NOMO-1 treated with dmso at 0.1 percent for 144 hours (cell line): ENCODE measurements around the gene CDH6.

ENCODE experiments used
- DNase-seq: peaks from one replicate; lab custom pipeline; 2025; ENCODE audit not compliant: unreplicated experiment; lab: John Stamatoyannopoulos, UW

CDH6 gene

DNA sequence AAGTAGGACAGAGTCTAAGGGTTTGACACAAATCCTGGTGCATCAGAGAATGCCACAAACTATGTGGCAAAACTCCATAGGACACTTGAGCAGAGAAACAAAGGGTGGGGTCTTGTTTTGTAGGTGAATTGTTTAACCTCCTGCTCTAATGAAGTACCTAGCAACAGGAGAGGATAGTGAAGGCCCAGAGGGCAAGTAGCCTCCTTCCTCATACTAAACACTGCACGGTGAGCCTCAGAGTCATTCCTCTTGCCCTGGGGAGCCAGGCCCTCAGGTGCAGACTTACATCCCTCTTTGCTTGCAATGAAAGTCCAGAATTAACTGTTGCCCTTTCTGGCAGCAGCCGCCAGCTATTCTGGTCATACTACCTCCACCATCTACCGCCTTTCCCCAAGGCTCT, 172.3 kb downstream of the CDH6 start:
- no peak for DNase-seq

DNA sequence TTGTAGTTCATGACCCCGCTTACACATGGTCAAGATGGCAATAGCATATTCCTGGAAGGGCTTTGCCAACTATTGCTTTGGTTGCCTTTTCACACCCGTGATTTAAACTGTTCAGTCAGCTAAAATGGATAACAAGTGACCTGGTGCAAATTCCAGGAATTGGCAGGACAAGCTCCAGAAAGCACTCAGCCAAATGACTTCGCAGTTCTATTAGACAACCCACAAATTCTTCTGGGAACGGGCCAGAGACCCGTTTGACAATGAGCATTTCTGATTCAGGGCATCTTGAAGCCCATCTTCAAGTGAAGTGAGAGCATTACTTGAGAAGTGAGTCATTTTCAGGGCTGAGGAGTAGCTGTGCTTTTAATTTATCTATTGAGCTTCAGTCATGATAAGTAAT, 173.5 kb downstream of the CDH6 start:
- DNase-seq: no peak

DNA sequence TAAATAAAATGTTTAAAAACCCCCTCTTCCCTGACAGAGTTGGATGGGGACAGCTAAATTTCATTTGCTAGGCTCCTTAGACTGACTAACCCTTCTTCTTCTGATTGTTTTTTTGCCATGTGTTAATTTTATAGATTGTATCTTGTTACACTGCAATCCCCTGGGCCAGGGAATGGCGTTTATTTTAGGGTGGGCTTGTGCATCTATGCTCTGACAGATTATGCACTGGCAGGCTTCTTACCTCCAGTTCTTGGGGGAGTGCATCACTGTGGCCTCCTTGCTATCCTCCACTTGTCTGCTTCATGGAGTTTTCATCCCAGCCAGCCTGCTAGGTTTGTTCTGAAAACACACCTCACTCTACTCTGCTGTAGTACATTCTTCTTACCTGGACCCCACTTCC, 178.6 kb downstream of the CDH6 start:
- DNase-seq: no peak

DNA sequence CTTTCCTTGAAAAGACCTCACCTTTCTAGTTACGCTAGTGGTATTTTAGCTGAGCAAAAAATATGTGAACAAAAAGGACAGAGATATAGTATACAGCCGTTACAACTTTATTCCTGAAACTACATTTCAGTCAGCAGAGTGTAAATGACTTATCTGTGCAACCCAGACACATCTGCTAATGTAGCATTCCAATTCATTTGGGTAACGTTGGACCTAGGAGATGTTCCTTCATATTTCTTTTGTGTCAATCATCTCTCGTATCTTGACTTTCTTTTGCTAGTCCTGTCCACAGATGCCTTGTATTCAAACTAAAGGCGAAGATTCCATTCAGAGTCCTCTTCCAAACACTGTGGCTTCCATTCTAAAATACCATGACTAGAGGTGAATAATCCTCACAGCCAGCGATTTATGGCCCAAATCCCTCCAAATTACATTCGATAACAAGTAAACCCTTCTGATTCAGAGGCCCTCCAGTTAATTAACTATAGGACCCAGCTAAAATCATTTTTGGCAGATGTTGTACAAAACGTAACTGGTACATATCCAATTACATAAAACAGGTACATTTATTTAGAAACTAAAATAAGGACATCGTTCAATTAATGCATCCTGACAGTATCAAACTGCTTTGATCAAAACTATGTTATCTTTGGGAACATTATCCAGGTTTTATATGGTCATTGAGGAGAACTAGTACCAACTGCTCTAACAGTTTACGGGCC, 182.7 kb downstream of the CDH6 start:
- no peak for DNase-seq

DNA sequence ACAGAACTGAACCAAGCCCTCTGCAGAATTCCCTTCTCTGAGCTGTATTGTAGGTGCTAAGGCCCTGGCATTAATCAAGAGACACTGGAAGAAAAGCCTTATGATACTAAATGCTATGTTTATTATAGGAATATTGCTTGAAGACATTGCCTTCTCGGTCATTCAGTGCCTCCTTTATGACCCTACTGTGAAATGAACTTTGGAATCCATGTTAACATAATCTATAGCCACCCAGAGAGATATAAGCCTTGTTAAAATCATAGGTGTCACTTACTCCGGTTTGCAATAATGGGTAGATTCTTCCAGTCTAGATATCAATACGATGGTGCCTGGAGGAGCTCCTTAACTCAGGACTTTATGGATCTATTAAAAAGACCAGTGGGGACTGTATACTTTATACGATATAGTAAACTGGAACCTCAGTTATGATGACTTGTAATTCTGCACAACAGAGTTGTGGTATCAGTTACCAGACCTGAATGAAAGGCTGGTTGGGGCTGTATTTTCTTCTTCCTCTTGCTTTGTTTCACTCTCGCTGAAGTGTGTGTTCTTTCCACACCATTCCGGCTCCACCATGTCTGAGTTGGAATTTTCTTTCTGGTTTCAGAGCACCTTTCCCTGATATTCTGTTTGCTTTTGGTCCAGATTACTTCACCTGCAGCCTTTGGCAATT, 183.9 kb downstream of the CDH6 start:
- no peak for DNase-seq

DNA sequence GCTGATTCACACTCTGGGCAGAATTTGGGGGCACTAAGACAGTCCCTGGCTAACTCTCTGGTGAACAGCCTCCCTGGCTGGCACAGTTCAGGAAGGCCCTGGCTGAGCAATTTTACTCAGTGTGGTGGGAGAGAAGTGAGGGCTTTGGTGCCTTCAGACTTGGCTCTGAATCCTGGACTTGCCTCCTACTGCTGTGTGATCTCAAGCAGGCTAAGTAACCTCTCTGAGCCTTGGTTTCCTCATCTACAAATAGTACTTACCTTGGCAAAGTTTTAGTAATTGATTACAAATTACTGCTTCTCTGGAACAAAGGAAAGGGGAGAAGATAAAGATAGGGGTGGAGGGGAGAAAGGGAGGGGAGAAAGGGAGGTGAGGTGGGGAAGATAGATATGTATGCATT, 184.7 kb downstream of the CDH6 start:
- no peak for DNase-seq
